Measurements from ENCODE around the gene NEBL. TPM values are rescaled to one million over a fixed set of nuclear protein-coding genes. Genes with fewer than 3 reads are reported as not detected.
A peak's percentile ranks its signal among the peaks of the same experiment; 100 is the strongest.

NEBL gene
- total and polyA plus RNA-seq, 2 of the 4 experiments (the other 2 are of a cell fraction): under 0.01 TPM

GRCh38 chr10:20834825-20835224 lies 62.3 kb downstream of the NEBL start:
- Histone ChIP-seq H3K9me1 (ENCODE audit: insufficient read depth, low read length) (no peaks in the 10 kb centered on the region), H2AFZ (replicated peaks; ENCODE audit: low read length, poor library complexity) (no peak overlapping the region), H2BK20ac (ENCODE audit: low read depth, low read length) (no peak overlapping the region), H4K8ac (ENCODE audit: low read depth in 2 of 2, low read length in 2 of 2) (no peak overlapping the region), H3K9me3 (ENCODE audit: control insufficient read depth, insufficient read depth, low read length) (peaks cover 5% of the 10 kb centered on the region; the same call in 1 of the 2 replicates), H3K56ac (ENCODE audit: extremely low read depth, insufficient read depth, low read length) (no peak overlapping the region), H4K5ac (ENCODE audit: low read depth, low read length) (no peak overlapping the region), H2BK15ac (ENCODE audit: low read depth, low read length) (no peak overlapping the region), H3K4ac (ENCODE audit: low read depth, low read length) (no peak overlapping the region), H3K4me2 (ENCODE audit: low read depth, low read length) (no peak overlapping the region), H2AK9ac (replicated peaks; ENCODE audit: low read depth, low read length, poor library complexity) (no peak overlapping the region), H3K4me1 (ENCODE audit: control insufficient read depth, insufficient read depth, low read length) (no peaks in the 10 kb centered on the region), H3K23ac (ENCODE audit: low read depth, low read length) (no peak overlapping the region), H3K4me3 (ENCODE audit: insufficient read depth, low read depth, low read length) (no peak overlapping the region), H3K14ac (replicated peaks; ENCODE audit: low read depth, low read length) (no peak overlapping the region), H2AK5ac (ENCODE audit: low read depth, low read length) (no peak overlapping the region), H3K36me3 (ENCODE audit: control insufficient read depth, insufficient read depth, low read length) (no peaks in the 10 kb centered on the region), H2BK120ac (ENCODE audit: low read depth, low read length) (no peak overlapping the region), H3K18ac (ENCODE audit: low read depth, low read length) (no peak overlapping the region), H2BK5ac (ENCODE audit: low read depth, low read length, poor library complexity, severe bottlenecking) (no peak overlapping the region), H3K27ac (ENCODE audit: insufficient read depth, low read length) (no peak overlapping the region), H4K91ac (ENCODE audit: insufficient read depth, low read depth, low read length) (no peak overlapping the region), H3K79me1 (ENCODE audit: low read depth in 1 of 2, low read length in 2 of 2) (no peaks in the 10 kb centered on the region), H3K9ac (ENCODE audit: low read depth, low read length) (no peak overlapping the region), H3K27me3 (ENCODE audit: control insufficient read depth, insufficient read depth, low read length) (no peaks in the 10 kb centered on the region), H4K20me1 (ENCODE audit: insufficient read depth, low read length) (no peaks in the 10 kb centered on the region)
- ATAC-seq (ENCODE audit: low read depth) (no peak), DNase-seq (no peak)
- in situ Hi-C loops (cut with MboI; ENCODE audit: low sequenced_read_pairs) (no loop called here), dilution Hi-C loops (cut with HindIII; ENCODE audit: low sequenced_read_pairs, unreplicated experiment) (no loop called here), intact Hi-C loops (cut with micrococcal nuclease) (no loop called here)
- no CpG with 5 or more reads among the region's 2 CpGs for WGBS, 2 experiments (ENCODE audit: extremely low coverage in 2 of 2, insufficient read length in 1 of 2)
- TF ChIP-seq RFX5 (IDR thresholded peaks at IDR 0.05; ENCODE audit: low read depth, low read length) (no peak), MAFK (IDR thresholded peaks at IDR 0.05; ENCODE audit: low read depth, low read length) (peak; percentile 90)
- POLR2A ChIA-PET (ENCODE audit: unreplicated experiment): no interaction called here
- BruUV-seq (replicated peaks): no TSS peak
- CTCF ChIA-PET: no interaction called here

All from IMR-90 (cell line).